H1 (cell line): Measurements from ENCODE around the gene CHRM1.

Source experiments
- EP300 ChIP-seq, 2 experiments: IDR thresholded peaks; 1 replicate in 1 of 2; 2 replicates in 1 of 2; pipeline ENCODE4 v1.6.1; 2011 to 2012; ENCODE audit warnings: low read depth in 2 of 2, low read length in 2 of 2, mild to moderate bottlenecking in 2 of 2, borderline replicate concordance in 1 of 2, inconsistent platforms in 1 of 2, moderate library complexity in 1 of 2
- EZH2 ChIP-seq: fragments of 200-600 bp; sonication (generic); IDR thresholded peaks from 2 replicates; pipeline ENCODE4 v1.7.1; 2012; ENCODE audit warnings: low read depth, mild to moderate bottlenecking, moderate library complexity, low read length, inconsistent platforms; ENCODE audit not compliant: severe bottlenecking
- POLR2A ChIP-seq, 2 experiments: IDR thresholded peaks; 1 replicate in 1 of 2; 2 replicates in 1 of 2; pipeline ENCODE4 v1.6.1; 2011; ENCODE audit warnings: low read depth in 2 of 2, low read length in 2 of 2, mild to moderate bottlenecking in 2 of 2; ENCODE audit errors: control extremely low read depth in 1 of 2
- POLR2AphosphoS5 ChIP-seq: IDR thresholded peaks from 2 replicates; pipeline ENCODE4 v1.6.1; 2011; ENCODE audit warnings: low read depth, low read length
- RAD21 ChIP-seq, 2 experiments: IDR thresholded peaks in 1 of 2; conservative IDR thresholded peaks in 1 of 2; 2 replicates each; pipeline ENCODE4 v1.6.1; 2011; ENCODE audit warnings: low read depth in 2 of 2, low read length in 2 of 2, improper control_type of control experiment in 1 of 2, inconsistent platforms in 1 of 2, mild to moderate bottlenecking in 1 of 2, moderate library complexity in 1 of 2
- RNF2 ChIP-seq: fragments of 200-900, 300-1000 bp; sonication (generic); IDR thresholded peaks from 2 replicates; pipeline ENCODE4 v1.7.1; 2016; ENCODE audit warnings: borderline replicate concordance, low read depth, mild to moderate bottlenecking, antibody characterized with exemption, low read length; ENCODE audit not compliant: poor library complexity, severe bottlenecking; ENCODE audit errors: missing control alignments
- TEAD4 ChIP-seq: IDR thresholded peaks from 2 replicates; pipeline ENCODE4 v1.6.1; 2012; ENCODE audit warnings: low read depth, low read length, inconsistent platforms, mixed read lengths
- YY1 ChIP-seq: IDR thresholded peaks from 2 replicates; pipeline ENCODE4 v1.6.1; 2011; ENCODE audit warnings: low read depth, mild to moderate bottlenecking, low read length
- TF ChIP-seq, protein P1 (sequence below): fragments of 300-600 bp; sonication (generic); IDR thresholded peaks from 2 replicates; pipeline ENCODE4 v1.7.1; 2012; ENCODE audit warnings: low read length, moderate library complexity, mild to moderate bottlenecking, inconsistent platforms; ENCODE audit not compliant: insufficient replicate concordance
- TF ChIP-seq, protein P2 (sequence below), 3 experiments: IDR thresholded peaks; 1 replicate in 2 of 3; 2 replicates in 1 of 3; pipeline versions ENCODE4 v1.5.1 to v1.6.1; 2011; ENCODE audit warnings: low read length in 3 of 3, mild to moderate bottlenecking in 3 of 3, inconsistent platforms in 2 of 3, low read depth in 1 of 3, moderate library complexity in 1 of 3; ENCODE audit not compliant: insufficient read depth in 1 of 3; ENCODE audit errors: control extremely low read depth in 1 of 3

DNA sequence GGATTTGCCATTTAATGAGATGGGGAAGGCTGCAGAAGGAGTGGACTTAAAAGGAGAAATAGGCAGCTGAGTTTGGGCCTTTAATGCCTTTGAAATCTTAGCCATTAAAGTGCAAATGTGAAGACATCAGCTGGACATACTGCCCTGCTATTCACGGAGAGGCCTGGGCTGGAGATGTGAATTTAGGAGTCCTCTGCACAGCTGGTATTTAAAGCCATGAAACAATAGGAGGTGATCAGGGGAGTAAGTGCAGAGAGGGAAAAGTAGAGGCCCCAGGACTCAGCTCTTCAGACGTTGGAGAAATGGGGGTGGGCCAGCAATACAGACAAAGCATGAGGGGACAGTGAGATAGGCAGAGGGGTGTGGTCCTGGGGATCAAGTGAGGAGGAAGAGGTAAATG, 23.9 kb downstream of the CHRM1 start:
- TF ChIP-seq, protein P1, sequence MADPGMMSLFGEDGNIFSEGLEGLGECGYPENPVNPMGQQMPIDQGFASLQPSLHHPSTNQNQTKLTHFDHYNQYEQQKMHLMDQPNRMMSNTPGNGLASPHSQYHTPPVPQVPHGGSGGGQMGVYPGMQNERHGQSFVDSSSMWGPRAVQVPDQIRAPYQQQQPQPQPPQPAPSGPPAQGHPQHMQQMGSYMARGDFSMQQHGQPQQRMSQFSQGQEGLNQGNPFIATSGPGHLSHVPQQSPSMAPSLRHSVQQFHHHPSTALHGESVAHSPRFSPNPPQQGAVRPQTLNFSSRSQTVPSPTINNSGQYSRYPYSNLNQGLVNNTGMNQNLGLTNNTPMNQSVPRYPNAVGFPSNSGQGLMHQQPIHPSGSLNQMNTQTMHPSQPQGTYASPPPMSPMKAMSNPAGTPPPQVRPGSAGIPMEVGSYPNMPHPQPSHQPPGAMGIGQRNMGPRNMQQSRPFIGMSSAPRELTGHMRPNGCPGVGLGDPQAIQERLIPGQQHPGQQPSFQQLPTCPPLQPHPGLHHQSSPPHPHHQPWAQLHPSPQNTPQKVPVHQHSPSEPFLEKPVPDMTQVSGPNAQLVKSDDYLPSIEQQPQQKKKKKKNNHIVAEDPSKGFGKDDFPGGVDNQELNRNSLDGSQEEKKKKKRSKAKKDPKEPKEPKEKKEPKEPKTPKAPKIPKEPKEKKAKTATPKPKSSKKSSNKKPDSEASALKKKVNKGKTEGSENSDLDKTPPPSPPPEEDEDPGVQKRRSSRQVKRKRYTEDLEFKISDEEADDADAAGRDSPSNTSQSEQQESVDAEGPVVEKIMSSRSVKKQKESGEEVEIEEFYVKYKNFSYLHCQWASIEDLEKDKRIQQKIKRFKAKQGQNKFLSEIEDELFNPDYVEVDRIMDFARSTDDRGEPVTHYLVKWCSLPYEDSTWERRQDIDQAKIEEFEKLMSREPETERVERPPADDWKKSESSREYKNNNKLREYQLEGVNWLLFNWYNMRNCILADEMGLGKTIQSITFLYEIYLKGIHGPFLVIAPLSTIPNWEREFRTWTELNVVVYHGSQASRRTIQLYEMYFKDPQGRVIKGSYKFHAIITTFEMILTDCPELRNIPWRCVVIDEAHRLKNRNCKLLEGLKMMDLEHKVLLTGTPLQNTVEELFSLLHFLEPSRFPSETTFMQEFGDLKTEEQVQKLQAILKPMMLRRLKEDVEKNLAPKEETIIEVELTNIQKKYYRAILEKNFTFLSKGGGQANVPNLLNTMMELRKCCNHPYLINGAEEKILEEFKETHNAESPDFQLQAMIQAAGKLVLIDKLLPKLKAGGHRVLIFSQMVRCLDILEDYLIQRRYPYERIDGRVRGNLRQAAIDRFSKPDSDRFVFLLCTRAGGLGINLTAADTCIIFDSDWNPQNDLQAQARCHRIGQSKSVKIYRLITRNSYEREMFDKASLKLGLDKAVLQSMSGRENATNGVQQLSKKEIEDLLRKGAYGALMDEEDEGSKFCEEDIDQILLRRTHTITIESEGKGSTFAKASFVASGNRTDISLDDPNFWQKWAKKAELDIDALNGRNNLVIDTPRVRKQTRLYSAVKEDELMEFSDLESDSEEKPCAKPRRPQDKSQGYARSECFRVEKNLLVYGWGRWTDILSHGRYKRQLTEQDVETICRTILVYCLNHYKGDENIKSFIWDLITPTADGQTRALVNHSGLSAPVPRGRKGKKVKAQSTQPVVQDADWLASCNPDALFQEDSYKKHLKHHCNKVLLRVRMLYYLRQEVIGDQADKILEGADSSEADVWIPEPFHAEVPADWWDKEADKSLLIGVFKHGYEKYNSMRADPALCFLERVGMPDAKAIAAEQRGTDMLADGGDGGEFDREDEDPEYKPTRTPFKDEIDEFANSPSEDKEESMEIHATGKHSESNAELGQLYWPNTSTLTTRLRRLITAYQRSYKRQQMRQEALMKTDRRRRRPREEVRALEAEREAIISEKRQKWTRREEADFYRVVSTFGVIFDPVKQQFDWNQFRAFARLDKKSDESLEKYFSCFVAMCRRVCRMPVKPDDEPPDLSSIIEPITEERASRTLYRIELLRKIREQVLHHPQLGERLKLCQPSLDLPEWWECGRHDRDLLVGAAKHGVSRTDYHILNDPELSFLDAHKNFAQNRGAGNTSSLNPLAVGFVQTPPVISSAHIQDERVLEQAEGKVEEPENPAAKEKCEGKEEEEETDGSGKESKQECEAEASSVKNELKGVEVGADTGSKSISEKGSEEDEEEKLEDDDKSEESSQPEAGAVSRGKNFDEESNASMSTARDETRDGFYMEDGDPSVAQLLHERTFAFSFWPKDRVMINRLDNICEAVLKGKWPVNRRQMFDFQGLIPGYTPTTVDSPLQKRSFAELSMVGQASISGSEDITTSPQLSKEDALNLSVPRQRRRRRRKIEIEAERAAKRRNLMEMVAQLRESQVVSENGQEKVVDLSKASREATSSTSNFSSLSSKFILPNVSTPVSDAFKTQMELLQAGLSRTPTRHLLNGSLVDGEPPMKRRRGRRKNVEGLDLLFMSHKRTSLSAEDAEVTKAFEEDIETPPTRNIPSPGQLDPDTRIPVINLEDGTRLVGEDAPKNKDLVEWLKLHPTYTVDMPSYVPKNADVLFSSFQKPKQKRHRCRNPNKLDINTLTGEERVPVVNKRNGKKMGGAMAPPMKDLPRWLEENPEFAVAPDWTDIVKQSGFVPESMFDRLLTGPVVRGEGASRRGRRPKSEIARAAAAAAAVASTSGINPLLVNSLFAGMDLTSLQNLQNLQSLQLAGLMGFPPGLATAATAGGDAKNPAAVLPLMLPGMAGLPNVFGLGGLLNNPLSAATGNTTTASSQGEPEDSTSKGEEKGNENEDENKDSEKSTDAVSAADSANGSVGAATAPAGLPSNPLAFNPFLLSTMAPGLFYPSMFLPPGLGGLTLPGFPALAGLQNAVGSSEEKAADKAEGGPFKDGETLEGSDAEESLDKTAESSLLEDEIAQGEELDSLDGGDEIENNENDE, result no peak
- TF ChIP-seq, protein P2, sequence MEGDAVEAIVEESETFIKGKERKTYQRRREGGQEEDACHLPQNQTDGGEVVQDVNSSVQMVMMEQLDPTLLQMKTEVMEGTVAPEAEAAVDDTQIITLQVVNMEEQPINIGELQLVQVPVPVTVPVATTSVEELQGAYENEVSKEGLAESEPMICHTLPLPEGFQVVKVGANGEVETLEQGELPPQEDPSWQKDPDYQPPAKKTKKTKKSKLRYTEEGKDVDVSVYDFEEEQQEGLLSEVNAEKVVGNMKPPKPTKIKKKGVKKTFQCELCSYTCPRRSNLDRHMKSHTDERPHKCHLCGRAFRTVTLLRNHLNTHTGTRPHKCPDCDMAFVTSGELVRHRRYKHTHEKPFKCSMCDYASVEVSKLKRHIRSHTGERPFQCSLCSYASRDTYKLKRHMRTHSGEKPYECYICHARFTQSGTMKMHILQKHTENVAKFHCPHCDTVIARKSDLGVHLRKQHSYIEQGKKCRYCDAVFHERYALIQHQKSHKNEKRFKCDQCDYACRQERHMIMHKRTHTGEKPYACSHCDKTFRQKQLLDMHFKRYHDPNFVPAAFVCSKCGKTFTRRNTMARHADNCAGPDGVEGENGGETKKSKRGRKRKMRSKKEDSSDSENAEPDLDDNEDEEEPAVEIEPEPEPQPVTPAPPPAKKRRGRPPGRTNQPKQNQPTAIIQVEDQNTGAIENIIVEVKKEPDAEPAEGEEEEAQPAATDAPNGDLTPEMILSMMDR (IDR thresholded peaks at IDR 0.05; ENCODE audit: control extremely low read depth in 1 of 3, insufficient read depth in 1 of 3, low read depth in 1 of 3, low read length in 3 of 3), result no peak
- TF ChIP-seq POLR2A (IDR thresholded peaks at IDR 0.05; ENCODE audit: control extremely low read depth in 1 of 2, low read depth in 2 of 2, low read length in 2 of 2) (no peak), POLR2AphosphoS5 (no peak), TEAD4 (no peak), EP300 (IDR thresholded peaks at IDR 0.05; ENCODE audit: borderline replicate concordance in 1 of 2, low read depth in 2 of 2, low read length in 2 of 2) (no peak), RNF2 (no peak), YY1 (no peak), EZH2 (no peak), RAD21 (IDR thresholded peaks at IDR 0.05 in 1 of 2, conservative IDR thresholded peaks at IDR 0.05 in 1 of 2; ENCODE audit: low read depth in 2 of 2, low read length in 2 of 2) (no peak)
